AG04450 (cell line): ENCODE data around the gene KASH5. TPM values are rescaled to one million over a fixed set of nuclear protein-coding genes. Genes with fewer than 3 reads are reported as not detected.

Source experiments
- CTCF ChIA-PET: fragments of 300-600, 350-600 bp; formaldehyde crosslinking; extraction: SDS; loops from one replicate; lab custom pipeline; 2022; ENCODE audit warnings: antibody characterized with exemption, inconsistent platforms; lab: Charles Lee
- POLR2A ChIA-PET: fragments of 350-600 bp; formaldehyde crosslinking; extraction: SDS; loops from one replicate; lab custom pipeline; 2021; ENCODE audit warnings: antibody characterized with exemption, inconsistent platforms; lab: Yijun Ruan, JAX
- DNase-seq: peaks from one replicate; pipeline ENCODE4 v3.0.0-alpha.2; 2011; ENCODE audit warnings: low read depth, low spot score
- H3K27ac ChIP-seq: one replicate; pipeline ENCODE4 v1.5.1; 2012; ENCODE audit warnings: low read depth, low read length, control low read depth
- H3K27me3 ChIP-seq: one replicate; pipeline ENCODE4 v1.6.0; 2012; ENCODE audit warnings: low read length; ENCODE audit not compliant: control insufficient read depth, insufficient read depth
- H3K4me3 ChIP-seq: 2 replicates; pipeline ENCODE4 v1.5.1; 2011; ENCODE audit warnings: mild to moderate bottlenecking, low read depth, low read length, control low read depth
- H3K9me3 ChIP-seq: 2 replicates; pipeline ENCODE4 v1.5.1; 2012; ENCODE audit warnings: low read length; ENCODE audit not compliant: control insufficient read depth, insufficient read depth
- CTCF ChIP-seq: IDR thresholded peaks from 2 replicates; pipeline ENCODE4 v1.5.1; 2011; ENCODE audit warnings: low read depth, low read length, control low read depth, inconsistent platforms
- polyA minus RNA-seq: library from RNA; depleted of rRNA, polyadenylated mRNA; stranded (reverse); fragments of >200 nt; gene quantifications from 2 replicates; pipeline ENCODE4 v1.2.3, GENCODE V29; 2011; rRNA and poly(A)+ RNA removed
- polyA plus RNA-seq: library from polyadenylated mRNA; depleted of rRNA; stranded (reverse); fragments of >200 nt; gene quantifications from 2 replicates; pipeline ENCODE4 v1.2.3, GENCODE V29; 2011; rRNA removed

KASH5 gene, protein sequence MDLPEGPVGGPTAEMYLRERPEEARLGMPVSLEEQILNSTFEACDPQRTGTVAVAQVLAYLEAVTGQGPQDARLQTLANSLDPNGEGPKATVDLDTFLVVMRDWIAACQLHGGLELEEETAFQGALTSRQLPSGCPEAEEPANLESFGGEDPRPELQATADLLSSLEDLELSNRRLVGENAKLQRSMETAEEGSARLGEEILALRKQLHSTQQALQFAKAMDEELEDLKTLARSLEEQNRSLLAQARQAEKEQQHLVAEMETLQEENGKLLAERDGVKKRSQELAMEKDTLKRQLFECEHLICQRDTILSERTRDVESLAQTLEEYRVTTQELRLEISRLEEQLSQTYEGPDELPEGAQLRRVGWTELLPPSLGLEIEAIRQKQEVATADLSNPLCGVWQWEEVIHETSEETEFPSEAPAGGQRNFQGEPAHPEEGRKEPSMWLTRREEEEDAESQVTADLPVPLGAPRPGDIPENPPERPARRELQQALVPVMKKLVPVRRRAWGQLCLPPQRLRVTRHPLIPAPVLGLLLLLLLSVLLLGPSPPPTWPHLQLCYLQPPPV
- not detected in 2 replicates for polyA plus RNA-seq
- not detected in 2 replicates for polyA minus RNA-seq

DNA sequence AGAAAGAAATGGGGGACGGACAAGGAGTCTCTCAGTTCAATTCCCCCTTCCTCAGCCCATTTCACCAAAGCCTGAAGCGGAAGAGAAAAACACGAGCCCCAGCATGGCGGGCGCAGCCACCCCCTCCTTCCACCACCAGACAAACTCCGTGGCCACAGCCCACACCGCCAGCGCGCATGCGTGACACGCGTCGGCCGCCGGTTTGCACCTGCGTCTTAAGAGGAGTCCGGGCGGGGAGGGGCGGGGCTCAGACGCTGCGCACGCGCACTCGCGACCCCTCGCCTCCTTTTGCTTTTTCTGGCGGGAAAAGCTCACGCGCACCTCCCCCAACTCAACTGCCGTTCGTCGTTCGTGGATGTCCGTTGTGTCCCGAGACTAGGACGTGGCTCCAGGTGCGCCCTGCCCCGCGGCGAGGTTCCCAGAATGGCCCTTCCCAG is at the start of gene KASH5:
Gene KASH5, plus strand, starts transcription at position 314 of the 437 bp plus-strand sequence. CDS start 2,635 bp downstream, outside the sequence.
- Histone ChIP-seq H3K9me3 (peaks cover 5% of the 10 kb centered on the region; the same call in 1 of the 2 replicates), H3K27me3 (peaks cover 6% of the 10 kb centered on the region), H3K4me3 (no peak within 1 kb of the TSS), H3K27ac (no peak within 1 kb of the TSS)
- DNase-seq: no peak
- CTCF ChIA-PET: no interaction called here
- POLR2A ChIA-PET: interaction anchor here (0.7 kb wide), 1 partner anchor 87 kb away, joined by 5 read pairs; no protein-coding TSS in a partner anchor
- no peak for TF ChIP-seq CTCF

- DNase-seq: no peak
Observed at GRCh38 chr19:49338691-49339300, 49.3 kb upstream of the KASH5 start.

GRCh38 chr19:49339301-49340068 is 48.6 kb upstream of the KASH5 start:
- peak; percentile 32 for DNase-seq
- Histone ChIP-seq H3K27me3 (no peaks in the 10 kb centered on the region), H3K27ac (no peak overlapping the region), H3K9me3 (peaks cover 9% of the 10 kb centered on the region; the same call in 1 of the 2 replicates), H3K4me3 (no peak overlapping the region)
- ChIA-PET POLR2A (interaction anchor here (0.6 to 1.0 kb wide), 4 partner anchors 20 to 23 kb away, joined by 3 to 10 read pairs (median 4); partner anchors contain the start of gene TEAD2), CTCF (interaction anchor here (1.3 to 1.7 kb wide), 3 partner anchors 12 to 242 kb away, joined by 5 to 8 read pairs (median 5); no protein-coding TSS in a partner anchor)
- no peak for TF ChIP-seq CTCF

More at GRCh38 chr19:49338691-49339300, 49.3 kb upstream of the KASH5 start:
- Histone ChIP-seq H3K4me3 (no peak overlapping the region), H3K27me3 (no peaks in the 10 kb centered on the region), H3K9me3 (peaks cover 9% of the 10 kb centered on the region; the same call in 1 of the 2 replicates), H3K27ac (no peak overlapping the region)
- POLR2A ChIA-PET: interaction anchor here (0.8 to 0.9 kb wide), 2 partner anchors 20 to 24 kb away, joined by 3 to 10 read pairs; partner anchors contain the start of gene TEAD2
- TF ChIP-seq CTCF: no peak
- CTCF ChIA-PET: interaction anchor here (1.3 to 1.7 kb wide), 3 partner anchors 11 to 241 kb away, joined by 5 to 8 read pairs (median 5); no protein-coding TSS in a partner anchor

DNA sequence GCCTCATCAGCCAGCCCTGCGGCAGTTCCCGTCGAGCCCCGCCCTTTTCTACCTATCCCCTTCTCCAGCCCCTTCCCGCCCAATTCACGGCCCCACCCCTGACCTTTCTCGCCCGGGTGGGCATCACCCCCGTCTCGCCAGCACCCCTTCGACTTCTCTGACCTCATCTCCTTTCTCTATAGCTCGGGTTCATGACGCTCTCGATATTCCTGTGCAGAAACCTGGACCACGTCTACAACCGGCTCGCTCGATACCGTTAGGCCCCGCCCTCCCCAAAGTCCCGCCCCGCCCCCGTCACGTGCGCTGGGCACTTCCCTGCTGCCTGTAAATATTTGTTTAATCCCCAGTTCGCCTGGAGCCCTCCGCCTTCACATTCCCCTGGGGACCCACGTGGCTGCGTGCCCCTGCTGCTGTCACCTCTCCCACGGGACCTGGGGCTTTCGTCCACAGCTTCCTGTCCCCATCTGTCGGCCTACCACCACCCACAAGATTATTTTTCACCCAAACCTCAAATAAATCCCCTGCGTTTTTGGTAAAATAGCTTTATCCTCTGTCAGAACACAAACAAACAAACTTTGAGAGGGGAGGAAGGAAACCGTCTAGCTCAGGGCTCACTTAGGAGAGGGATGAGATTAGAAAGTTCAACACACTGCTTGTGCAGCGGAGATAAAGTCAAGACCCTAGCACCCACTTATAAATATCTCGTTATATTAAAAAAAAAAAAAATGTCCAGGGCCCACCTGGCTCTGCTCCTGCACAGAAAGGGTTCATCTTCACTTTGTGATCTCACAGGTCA is 47.8 kb upstream of the KASH5 start:
- Histone ChIP-seq H3K27ac (no peak overlapping the region), H3K9me3 (peaks cover 9% of the 10 kb centered on the region; the same call in 1 of the 2 replicates), H3K4me3 (no peak overlapping the region), H3K27me3 (no peaks in the 10 kb centered on the region)
- no peak for TF ChIP-seq CTCF
- no peak for DNase-seq
- ChIA-PET POLR2A (interaction anchor here (0.6 to 1.0 kb wide), 3 partner anchors 19 to 106 kb away, joined by 3 to 4 read pairs (median 3); no protein-coding TSS in a partner anchor), CTCF (interaction anchor here (1.3 to 1.7 kb wide), 3 partner anchors 12 to 242 kb away, joined by 5 to 8 read pairs (median 5); no protein-coding TSS in a partner anchor)
